Stimulated activated naive CD8-positive, alpha-beta T cell treated with anti-CD3 and anti-CD28 coated beads, Interleukin-15, Interleukin-2, amounts not matched to agents 100 U/mL and 50 U/mL, for 24 hours (primary cell): ENCODE results near the gene ILKAP.
A peak's percentile ranks its signal among the peaks of the same experiment; 100 is the strongest.

Source experiments
- ATAC-seq: fragments of 150-1000 bp; cut with Tn5 transposase; one replicate; pipeline ENCODE4 v1.10.0; 2021
- DNase-seq: peaks from one replicate; pipeline ENCODE4 v3.0.0; 2021

Gene ILKAP

GRCh38 chr2:238163481-238164198, 39.9 kb downstream of the ILKAP start:
- no peak for DNase-seq
- no peak for ATAC-seq

- no peak for ATAC-seq
- DNase-seq = no peak
Measured at GRCh38 chr2:238162846-238163441, 40.6 kb downstream of the ILKAP start.

- DNase-seq = no peak
- no peak for ATAC-seq
Measured at GRCh38 chr2:238162251-238162845, 41.1 kb downstream of the ILKAP start.

- ATAC-seq = no peak
- no peak for DNase-seq
Measured at GRCh38 chr2:238161291-238162051, 42.0 kb downstream of the ILKAP start.

GRCh38 chr2:238160206-238161129, 43.0 kb downstream of the ILKAP start:
- peak; percentile 33 for DNase-seq
- ATAC-seq = no peak

GRCh38 chr2:238159661-238160205, 43.8 kb downstream of the ILKAP start:
- ATAC-seq (no peak), DNase-seq (no peak)

GRCh38 chr2:238159071-238159539, 44.4 kb downstream of the ILKAP start:
- ATAC-seq = peak; percentile 26
- peak; percentile 44 for DNase-seq

- DNase-seq = peak; percentile 74
- ATAC-seq = peak; percentile 70
Measured at GRCh38 chr2:238158509-238159070, 44.9 kb downstream of the ILKAP start, which contains the start of gene ERFE. Gene ERFE, plus strand, starts transcription at chr2:238158970. Its CDS starts 38 bp downstream, at chr2:238159008.

GRCh38 chr2:238158018-238158508, 45.4 kb downstream of the ILKAP start:
- ATAC-seq (no peak), DNase-seq (no peak)

GRCh38 chr2:238157506-238158017, 45.9 kb downstream of the ILKAP start:
- DNase-seq (no peak), ATAC-seq (no peak)

- no peak for DNase-seq
- no peak for ATAC-seq
Measured at GRCh38 chr2:238155761-238156694, 47.5 kb downstream of the ILKAP start.

- DNase-seq (no peak), ATAC-seq (no peak)
Measured at GRCh38 chr2:238155051-238155760, 48.3 kb downstream of the ILKAP start.

GRCh38 chr2:238154570-238154969, 48.9 kb downstream of the ILKAP start:
- DNase-seq (no peak), ATAC-seq (no peak)

- no peak for DNase-seq
- no peak for ATAC-seq
Measured at GRCh38 chr2:238152771-238153688, 50.5 kb downstream of the ILKAP start.

- DNase-seq (no peak), ATAC-seq (no peak)
Measured at GRCh38 chr2:238151628-238152235, 51.8 kb downstream of the ILKAP start.

- ATAC-seq (no peak), DNase-seq (no peak)
Measured at GRCh38 chr2:238151205-238151604, 52.3 kb downstream of the ILKAP start.

GRCh38 chr2:238150686-238151085, 52.8 kb downstream of the ILKAP start:
- no peak for DNase-seq
- ATAC-seq = no peak
